Brain microvascular endothelial cell (primary cell): ENCODE measurements around the gene AP1S3.

Experiments
- DNase-seq: peaks from one replicate; pipeline ENCODE4 v3.0.0-alpha.2; 2020
- H3K27ac ChIP-seq: fragments of 250-450 bp; sonication (Bioruptor Pico); 2 replicates; pipeline ENCODE4 v1.5.1; 2020; ENCODE audit warnings: mild to moderate bottlenecking, moderate library complexity
- H3K27me3 ChIP-seq: fragments of 250-450 bp; sonication (Bioruptor Pico); replicated peaks from 2 replicates; pipeline ENCODE4 v1.5.1; 2020; ENCODE audit warnings: mild to moderate bottlenecking
- H3K36me3 ChIP-seq: fragments of 250-450 bp; sonication (Bioruptor Pico); replicated peaks from 2 replicates; pipeline ENCODE4 v1.5.1; 2020; ENCODE audit warnings: mild to moderate bottlenecking
- H3K4me3 ChIP-seq: 2 replicates; pipeline ENCODE4 v1.5.1; 2011; ENCODE audit warnings: low read depth, mild to moderate bottlenecking, control low read depth, low read length, moderate library complexity
- CTCF ChIP-seq: IDR thresholded peaks from 2 replicates; pipeline ENCODE4 v1.5.1; 2011; ENCODE audit warnings: low read depth, mild to moderate bottlenecking, moderate library complexity, low read length, control low read depth, inconsistent platforms; ENCODE audit errors: missing control alignments
- in situ Hi-C: cut with HindIII; loops from 2 replicates; pipeline ENCODE4 v1.10.0; 2017; ENCODE audit warnings: low sequenced_read_pairs, low pct_ligation_motif_present

AP1S3 gene

GRCh38 chr2:223832241-223832903 is 5.0 kb downstream of the AP1S3 start:
- no peak for TF ChIP-seq CTCF
- DNase-seq = no peak
- H3K36me3 ChIP-seq = no peaks in the 10 kb centered on the region
- in situ Hi-C loops = no loop called here
- no peaks in the 10 kb centered on the region for H3K27me3 ChIP-seq
- H3K4me3 ChIP-seq = no peak overlapping the region
- no peak overlapping the region for H3K27ac ChIP-seq

- TF ChIP-seq CTCF = no peak
- H3K36me3 ChIP-seq = no peaks in the 10 kb centered on the region
- no peak overlapping the region for H3K27ac ChIP-seq
- no peak for DNase-seq
- H3K4me3 ChIP-seq = no peak overlapping the region
- no peaks in the 10 kb centered on the region for H3K27me3 ChIP-seq
- in situ Hi-C loops = no loop called here
These were observed 8.3 kb downstream of the AP1S3 start for GRCh38 chr2:223829128-223829527.

GRCh38 chr2:223828314-223828713 is 9.1 kb downstream of the AP1S3 start:
- no peak for DNase-seq
- Histone ChIP-seq H3K27me3 (no peaks in the 10 kb centered on the region), H3K36me3 (no peaks in the 10 kb centered on the region), H3K27ac (no peak overlapping the region), H3K4me3 (no peak overlapping the region)
- in situ Hi-C loops = no loop called here
- no peak for TF ChIP-seq CTCF

GRCh38 chr2:223826995-223827394 is 10.4 kb downstream of the AP1S3 start:
- Histone ChIP-seq H3K36me3 (no peaks in the 10 kb centered on the region), H3K27me3 (no peaks in the 10 kb centered on the region), H3K27ac (no peak overlapping the region), H3K4me3 (no peak overlapping the region)
- DNase-seq = no peak
- in situ Hi-C loops = no loop called here
- no peak for TF ChIP-seq CTCF

- in situ Hi-C loops = no loop called here
- no peak for DNase-seq
- H3K27me3 ChIP-seq = no peaks in the 10 kb centered on the region
- H3K36me3 ChIP-seq = no peaks in the 10 kb centered on the region
- TF ChIP-seq CTCF = no peak
- H3K27ac ChIP-seq = no peak overlapping the region
- H3K4me3 ChIP-seq = no peak overlapping the region
These were observed 13.1 kb downstream of the AP1S3 start for GRCh38 chr2:223824301-223824700.

- Histone ChIP-seq H3K36me3 (no peaks in the 10 kb centered on the region), H3K4me3 (no peak overlapping the region), H3K27me3 (no peaks in the 10 kb centered on the region), H3K27ac (no peak overlapping the region)
- DNase-seq = no peak
- in situ Hi-C loops = no loop called here
- no peak for TF ChIP-seq CTCF
These were observed 14.6 kb downstream of the AP1S3 start for GRCh38 chr2:223822818-223823217.
